ENCODE measurements around the gene EML6.

DNA sequence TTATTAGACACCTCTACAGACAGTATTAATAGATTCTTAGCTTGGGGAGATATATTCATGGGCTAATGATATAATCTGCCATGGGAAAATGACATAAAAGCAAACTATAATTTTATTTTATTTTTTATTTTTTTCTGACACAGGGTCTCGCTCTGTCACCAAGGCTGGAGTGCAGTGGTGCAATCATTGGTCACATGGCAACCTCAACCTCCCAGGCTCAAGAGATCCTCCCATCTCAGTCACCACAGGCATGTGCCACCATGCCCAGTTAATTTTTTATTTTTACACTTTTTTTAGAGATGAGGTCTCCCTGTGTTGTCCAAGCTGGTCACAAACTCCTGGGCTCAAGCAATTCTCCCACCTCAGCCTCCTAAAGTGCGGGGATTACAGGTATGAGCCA is 287.5 kb downstream of the EML6 start:
- no peak for TF ChIP-seq POLR2A (IDR thresholded peaks at IDR 0.05; ENCODE audit: low read length)
- TF ChIP-seq GATA1 (IDR thresholded peaks at IDR 0.05; ENCODE audit: low read depth, low read length), result no peak
